ENCODE results near the gene BANF1. TPM values are rescaled to one million over a fixed set of nuclear protein-coding genes. Genes with fewer than 3 reads are reported as not detected.
A peak's percentile ranks its signal among the peaks of the same experiment; 100 is the strongest.

BANF1 gene
- total and polyA plus RNA-seq, 9 of the 15 experiments (the other 6 are each of a cell fraction or from before 2014, with no cell fraction given) = 108 to 651 (median 263) TPM

- no peak for TF ChIP-seq ZBTB40 (IDR thresholded peaks at IDR 0.05)
- TF ChIP-seq ZBTB40 (CRISPR knock-in tag; IDR thresholded peaks at IDR 0.05) = no peak
- TF ChIP-seq ESRRB (CRISPR knock-in tag; IDR thresholded peaks at IDR 0.05; ENCODE audit: borderline replicate concordance) = no peak
- no peak for TF ChIP-seq ZNF253 (CRISPR knock-in tag; conservative IDR thresholded peaks at IDR 0.05)
- no peak for TF ChIP-seq CBX2 (IDR thresholded peaks at IDR 0.05; ENCODE audit: insufficient read depth, low read length, poor library complexity, severe bottlenecking)
- TF ChIP-seq BRF1 (IDR thresholded peaks at IDR 0.05; ENCODE audit: borderline replicate concordance, extremely low read depth, insufficient read length) = no peak
- TF ChIP-seq CTCFL (IDR thresholded peaks at IDR 0.05; ENCODE audit: borderline replicate concordance, insufficient read depth, low read depth, low read length, poor library complexity, severe bottlenecking) = peak; percentile 42
- TF ChIP-seq SMC3 (conservative IDR thresholded peaks at IDR 0.05; ENCODE audit: insufficient read depth, low read depth, low read length) = peak; percentile 98
- TF ChIP-seq ZSCAN29 (IDR thresholded peaks at IDR 0.05) = no peak
- TF ChIP-seq ARHGAP35 (IDR thresholded peaks at IDR 0.05; ENCODE audit: partially characterized antibody) = no peak
- no peak for TF ChIP-seq ELF2 (CRISPR knock-in tag; IDR thresholded peaks at IDR 0.05)
- TF ChIP-seq SIN3A (IDR thresholded peaks at IDR 0.05; ENCODE audit: borderline replicate concordance in 2 of 2, control insufficient read depth in 1 of 2, low read depth in 2 of 2, low read length in 2 of 2) = no peak
- TF ChIP-seq ZNF408 (CRISPR knock-in tag; IDR thresholded peaks at IDR 0.05; ENCODE audit: low read depth) = no peak
- TF ChIP-seq STAG1 (CRISPR knock-in tag; IDR thresholded peaks at IDR 0.05; ENCODE audit: borderline replicate concordance) = peak; percentile 99
- no peak for TF ChIP-seq ATF1 (CRISPR knock-in tag; IDR thresholded peaks at IDR 0.05)
- peak; percentile 36; the same call in 1 of the 2 replicates for TF ChIP-seq ATF1 (tag; IDR thresholded peaks at IDR 0.05)
- TF ChIP-seq ASH1L (IDR thresholded peaks at IDR 0.05; ENCODE audit: borderline replicate concordance, low read depth, partially characterized antibody) = no peak
Observed at GRCh38 chr11:65988791-65989592, 13.3 kb upstream of the BANF1 start (continued).
